Neural cell (in vitro differentiated cells): ENCODE results near the gene FBXO30.

Experiments used
- CTCF ChIP-seq: fragments of 450-650 bp; IDR thresholded peaks from 2 replicates; pipeline ENCODE4 v1.5.1; 2014; ENCODE audit warnings: antibody characterized with exemption, mild to moderate bottlenecking, moderate library complexity; ENCODE audit not compliant: poor library complexity, severe bottlenecking
- EZH2 ChIP-seq: fragments of 200-600, 300-800 bp; shearing (Covaris generic), sonication (generic); IDR thresholded peaks from 2 replicates; pipeline ENCODE4 v1.6.1; 2014; ENCODE audit warnings: antibody characterized with exemption, low read length, borderline replicate concordance, mild to moderate bottlenecking; ENCODE audit not compliant: insufficient read depth, poor library complexity, severe bottlenecking
- POLR2AphosphoS5 ChIP-seq: IDR thresholded peaks from 2 replicates; pipeline ENCODE4 v1.6.1; 2012
- REST ChIP-seq: IDR thresholded peaks from 2 replicates; pipeline ENCODE4 v1.6.1; 2012; ENCODE audit warnings: borderline replicate concordance
- SMC3 ChIP-seq: fragments of 450-650 bp; conservative IDR thresholded peaks from 2 replicates; pipeline ENCODE4 v1.6.1; 2014; ENCODE audit warnings: antibody characterized with exemption, mild to moderate bottlenecking, moderate library complexity; ENCODE audit not compliant: poor library complexity
- TAF1 ChIP-seq: IDR thresholded peaks from 2 replicates; pipeline ENCODE4 v1.6.1; 2012; ENCODE audit warnings: low read depth

GRCh38 chr6:145745861-145746260, 68.7 kb downstream of the FBXO30 start:
- no peak for TF ChIP-seq CTCF
- no peak for TF ChIP-seq SMC3
- TF ChIP-seq REST, result no peak
- TF ChIP-seq TAF1, result no peak
- no peak for TF ChIP-seq POLR2AphosphoS5
- TF ChIP-seq EZH2, result no peak
